Right forelimb (tissue), 1 donor: ENCODE results near the gene KY.
A peak's percentile ranks its signal among the peaks of the same experiment; 100 is the strongest.

Experiments used
- DNase-seq: peaks from one replicate; pipeline ENCODE4 v3.0.0-alpha.2; 2018

Gene KY, protein sequence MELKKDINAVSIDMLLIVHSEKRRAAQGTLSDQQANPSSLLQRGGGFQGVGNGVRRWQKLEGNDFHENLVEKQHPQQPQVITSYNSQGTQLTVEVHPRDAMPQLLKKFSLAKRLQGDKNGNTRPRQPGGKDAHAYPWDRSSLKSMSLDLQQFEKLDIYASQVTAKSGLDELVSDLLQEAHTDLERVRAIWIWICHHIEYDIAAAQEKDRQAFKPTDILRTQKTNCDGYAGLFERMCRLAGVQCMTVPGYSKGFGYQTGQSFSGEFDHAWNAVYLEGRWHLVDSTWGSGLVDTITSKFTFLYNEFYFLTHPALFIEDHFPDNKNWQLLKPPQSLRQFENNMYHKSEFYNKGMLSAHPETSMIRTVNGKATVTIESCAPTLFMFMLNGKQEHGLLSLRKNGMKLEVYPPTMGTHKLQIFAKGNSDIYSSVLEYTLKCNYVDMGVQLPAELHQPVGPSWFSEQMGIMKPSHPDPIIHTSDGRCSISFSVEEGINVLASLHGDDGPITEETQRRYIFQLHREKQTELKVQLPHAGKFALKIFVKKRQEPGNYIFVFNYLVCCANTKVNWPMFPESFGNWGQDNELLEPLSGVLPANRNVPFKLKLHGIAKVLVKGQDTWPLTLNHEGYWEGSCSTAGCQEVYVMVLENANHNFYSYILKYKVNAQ

GRCh38 chr3:134650431-134651346 lies at the start of gene KY:
Gene KY (minus strand): TSS chr3:134651022. CDS start chr3:134650960, 62 bp downstream.
- peak; percentile 67 for DNase-seq

GRCh38 chr3:134699721-134700120 lies 48.9 kb upstream of the KY start:
- DNase-seq: no peak

DNA sequence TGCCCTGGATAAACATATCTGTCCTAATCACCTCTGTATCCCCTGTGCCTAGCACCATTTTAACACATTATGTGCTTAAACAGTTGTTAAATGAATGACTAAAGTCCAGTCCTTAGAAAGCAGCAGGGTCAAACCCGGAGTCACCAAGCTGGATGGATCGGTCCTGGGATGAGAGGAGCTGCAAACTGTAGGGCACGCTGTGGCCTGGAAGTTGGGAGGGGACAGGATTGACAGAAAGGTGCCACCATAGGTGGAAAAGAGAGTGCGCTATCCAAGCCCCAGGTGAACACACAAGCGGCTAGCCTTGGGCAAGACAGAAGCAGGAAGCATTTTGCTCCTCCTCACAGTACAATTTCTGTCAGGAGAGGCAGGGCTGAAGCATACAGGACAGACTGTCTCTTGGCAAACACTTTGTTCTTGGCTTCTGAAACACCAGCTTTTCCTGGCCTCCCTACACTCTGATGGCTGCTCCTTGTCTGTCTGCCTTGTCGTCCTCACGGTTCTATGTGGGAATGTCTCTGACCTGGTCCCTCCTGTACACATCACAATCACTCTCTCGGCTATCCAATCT lies 48.4 kb upstream of the KY start:
- DNase-seq: no peak

DNA sequence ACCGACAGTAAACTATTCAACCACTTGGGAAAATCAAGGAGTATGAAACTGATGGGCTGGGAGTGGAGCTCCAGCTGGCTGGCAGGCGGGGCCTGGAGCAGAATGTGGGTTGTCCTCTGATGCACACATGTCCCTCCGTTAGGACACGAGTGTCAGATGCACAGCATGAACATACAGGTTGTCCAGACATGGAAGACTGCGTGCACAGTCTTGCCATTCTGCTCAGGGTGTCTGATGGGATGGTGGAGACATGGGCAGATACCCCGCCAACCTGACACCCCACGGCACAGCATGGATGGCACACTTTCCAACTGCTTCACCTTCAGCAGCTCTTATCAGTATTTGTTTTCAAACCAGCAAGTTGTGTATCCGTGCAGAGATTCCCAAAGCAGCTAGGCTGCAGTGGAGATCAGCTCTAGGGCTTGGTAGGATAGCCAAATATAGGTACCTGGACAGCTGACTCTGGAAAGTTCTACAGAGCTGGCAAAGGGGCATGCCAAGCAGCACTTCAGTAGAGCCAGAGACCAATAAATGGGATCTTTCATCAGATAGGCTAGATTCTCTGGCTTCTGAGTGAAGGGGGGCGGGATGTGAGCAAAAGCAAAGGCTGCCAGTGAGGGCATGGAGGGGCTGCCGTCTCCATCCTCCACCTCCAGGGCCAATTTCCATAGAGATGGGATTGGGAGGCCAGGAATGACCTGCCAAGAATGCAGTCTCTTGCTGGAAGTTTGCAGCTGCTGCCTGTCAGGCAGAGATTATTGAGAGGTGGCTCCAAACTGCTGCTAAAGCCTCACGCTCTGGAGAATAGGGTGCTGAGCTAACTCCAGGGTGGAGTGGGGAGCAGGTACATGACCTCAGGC lies 47.2 kb upstream of the KY start:
- DNase-seq: peak; percentile 56

DNA sequence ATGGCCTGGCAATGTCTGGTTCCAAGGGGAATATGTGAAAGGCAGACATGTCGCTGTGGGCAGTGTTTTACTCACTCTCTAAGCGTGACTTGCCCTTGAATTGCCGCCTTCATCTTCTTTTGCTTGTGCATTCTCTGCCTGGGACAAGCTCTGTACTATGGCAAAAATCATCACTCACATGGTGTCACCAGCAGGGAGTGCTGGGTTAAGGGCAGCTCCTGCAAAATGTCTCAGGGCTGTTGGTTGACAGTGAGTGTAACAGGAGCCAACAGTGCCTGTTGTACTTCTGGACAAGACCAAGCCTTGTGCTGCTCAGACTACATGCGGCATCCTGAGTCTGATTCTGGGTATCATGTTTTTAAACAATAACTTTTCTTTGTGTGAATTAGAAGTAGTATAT lies 45.3 kb upstream of the KY start:
- no peak for DNase-seq

- DNase-seq: no peak
Measured at GRCh38 chr3:134694946-134695543, 44.2 kb upstream of the KY start.

- no peak for DNase-seq
Measured at GRCh38 chr3:134694466-134694865, 43.6 kb upstream of the KY start.

GRCh38 chr3:134693804-134694203 lies 43.0 kb upstream of the KY start:
- no peak for DNase-seq

- no peak for DNase-seq
Measured at GRCh38 chr3:134693226-134693625, 42.4 kb upstream of the KY start.

GRCh38 chr3:134690226-134690625 lies 39.4 kb upstream of the KY start:
- DNase-seq: no peak

GRCh38 chr3:134687642-134688041 lies 36.8 kb upstream of the KY start:
- no peak for DNase-seq

DNA sequence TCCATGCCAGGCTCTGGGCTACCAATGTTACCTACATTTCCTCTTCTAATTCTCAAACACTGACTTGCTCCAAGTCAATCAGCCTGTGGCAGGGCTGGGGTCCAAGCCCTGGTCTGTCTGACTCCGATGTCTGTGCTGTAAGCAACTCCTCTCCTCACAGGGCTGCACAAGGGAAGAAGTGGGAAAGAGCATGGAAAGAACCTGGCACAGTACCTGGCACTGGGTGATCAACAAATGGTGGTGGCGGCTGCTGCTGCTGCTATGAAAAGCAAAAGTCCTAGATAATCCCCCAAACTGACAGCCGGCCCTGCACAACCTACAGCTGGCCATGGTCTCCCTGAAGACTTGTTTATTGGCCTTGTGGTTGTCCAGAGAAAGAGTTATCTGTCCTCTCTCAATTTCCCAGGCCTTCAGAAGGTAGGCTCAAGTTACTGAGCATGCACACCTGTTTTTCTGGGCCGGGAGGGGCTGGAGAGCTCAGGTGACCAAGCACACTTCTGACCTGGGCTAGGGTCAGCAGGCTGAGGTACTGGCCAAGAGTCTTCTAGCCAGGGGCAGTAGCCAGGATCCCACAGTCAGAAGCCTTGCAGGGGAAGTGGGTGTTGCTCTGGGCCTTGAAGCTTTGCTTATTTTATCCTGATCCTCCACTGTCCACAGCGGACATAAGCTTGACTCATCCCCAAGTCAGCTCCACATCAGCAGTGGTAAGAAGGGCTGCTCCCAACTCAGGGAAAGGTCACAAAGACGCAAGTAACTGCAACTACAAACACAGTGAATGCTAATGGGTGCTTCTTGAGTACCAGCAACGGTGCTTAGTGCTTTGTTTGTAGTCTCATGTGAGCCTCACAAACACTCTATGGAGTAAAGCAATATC lies 35.3 kb upstream of the KY start:
- no peak for DNase-seq

DNA sequence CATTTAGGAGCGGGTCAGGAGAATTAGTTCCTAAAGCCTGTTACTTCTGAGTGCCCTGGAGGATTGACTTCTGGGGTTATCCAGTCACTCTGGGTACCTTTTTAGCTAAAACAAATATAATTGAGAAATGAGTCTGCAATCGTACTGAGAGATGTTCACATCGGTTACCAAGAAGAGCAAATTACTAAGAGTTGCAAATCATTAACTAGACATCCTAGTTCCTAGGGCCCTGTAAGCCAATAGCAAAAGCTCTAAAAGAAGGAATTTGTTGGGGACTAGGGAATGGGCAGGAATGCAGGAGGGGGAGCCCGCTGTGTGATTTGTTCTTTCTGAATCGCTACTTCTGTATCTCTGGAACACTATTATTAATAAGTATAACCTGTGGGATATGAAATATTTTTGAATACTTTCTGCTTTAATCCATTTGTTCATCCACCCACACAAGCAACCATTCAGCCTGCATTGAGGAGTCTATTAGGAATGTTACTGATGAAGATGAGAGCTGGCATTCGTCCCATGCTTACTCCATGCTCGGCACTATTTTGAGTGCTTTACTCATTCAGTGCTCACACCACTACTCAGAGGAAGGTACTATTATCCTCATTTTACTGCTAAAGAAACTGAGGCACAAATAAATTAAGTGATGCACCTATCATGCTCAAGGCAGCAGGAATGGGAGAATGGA lies 31.5 kb upstream of the KY start:
- DNase-seq: no peak

DNA sequence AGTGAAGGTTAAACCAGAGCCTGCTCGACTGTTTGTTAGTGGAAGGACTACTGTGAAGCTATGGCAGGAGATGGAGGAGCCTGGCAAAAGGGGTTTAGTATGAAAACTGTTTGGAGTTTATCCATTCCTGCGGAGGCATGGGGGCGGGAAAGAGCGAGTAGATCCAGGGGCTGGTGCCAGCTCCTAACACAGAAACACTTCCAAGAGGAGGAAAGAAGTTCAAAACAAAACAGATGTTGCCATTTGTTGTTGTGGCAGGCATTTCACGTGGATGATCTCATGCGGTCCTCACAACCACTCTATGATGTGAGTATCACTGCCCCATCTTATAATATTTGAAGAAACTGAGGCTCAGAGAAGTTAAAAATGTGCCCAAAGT lies 30.7 kb upstream of the KY start:
- DNase-seq: no peak

GRCh38 chr3:134680796-134681521 lies 30.1 kb upstream of the KY start:
- DNase-seq: no peak

DNA sequence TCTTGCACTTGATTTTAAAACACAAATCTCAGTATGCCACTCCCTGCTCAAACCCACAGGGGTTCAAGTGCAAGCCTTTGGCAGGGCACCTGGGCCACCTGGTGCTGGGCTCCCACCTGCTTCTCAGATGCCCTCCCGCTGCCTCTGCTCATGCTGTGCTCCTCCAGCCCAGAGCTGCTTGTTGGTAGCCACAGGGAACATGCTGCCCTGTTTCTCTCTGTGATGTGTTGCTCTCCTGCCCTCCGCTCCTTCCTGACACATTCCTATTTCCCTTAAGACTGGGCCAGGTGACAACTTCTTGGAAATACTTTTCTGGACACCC lies 27.1 kb upstream of the KY start:
- DNase-seq: no peak

GRCh38 chr3:134677196-134677986 lies 26.6 kb upstream of the KY start:
- no peak for DNase-seq

GRCh38 chr3:134675726-134676256 lies 25.0 kb upstream of the KY start:
- no peak for DNase-seq
